Neural cell (in vitro differentiated cells): ENCODE measurements around the gene ATOH8.

Source experiments
- EP300 ChIP-seq: fragments of 450-650 bp; conservative IDR thresholded peaks from 2 replicates; pipeline ENCODE4 v1.6.1; 2014; ENCODE audit warnings: antibody characterized with exemption, mild to moderate bottlenecking, moderate library complexity; ENCODE audit not compliant: poor library complexity, severe bottlenecking
- EZH2 ChIP-seq: fragments of 200-600, 300-800 bp; shearing (Covaris generic), sonication (generic); IDR thresholded peaks from 2 replicates; pipeline ENCODE4 v1.6.1; 2014; ENCODE audit warnings: antibody characterized with exemption, low read length, borderline replicate concordance, mild to moderate bottlenecking; ENCODE audit not compliant: insufficient read depth, poor library complexity, severe bottlenecking
- MXI1 ChIP-seq: fragments of 450-650 bp; conservative IDR thresholded peaks from 2 replicates; pipeline ENCODE4 v1.6.1; 2014; ENCODE audit warnings: antibody characterized with exemption, mild to moderate bottlenecking; ENCODE audit not compliant: poor library complexity, severe bottlenecking
- POLR2AphosphoS5 ChIP-seq: IDR thresholded peaks from 2 replicates; pipeline ENCODE4 v1.6.1; 2012
- RAD21 ChIP-seq: fragments of 450-650 bp; conservative IDR thresholded peaks from 2 replicates; pipeline ENCODE4 v1.6.1; 2014; ENCODE audit warnings: antibody characterized with exemption, mild to moderate bottlenecking, moderate library complexity
- SMC3 ChIP-seq: fragments of 450-650 bp; conservative IDR thresholded peaks from 2 replicates; pipeline ENCODE4 v1.6.1; 2014; ENCODE audit warnings: antibody characterized with exemption, mild to moderate bottlenecking, moderate library complexity; ENCODE audit not compliant: poor library complexity
- TAF1 ChIP-seq: IDR thresholded peaks from 2 replicates; pipeline ENCODE4 v1.6.1; 2012; ENCODE audit warnings: low read depth
- TF ChIP-seq, protein P1 (sequence below): fragments of 450-650 bp; IDR thresholded peaks from 2 replicates; pipeline ENCODE4 v1.5.1; 2014; ENCODE audit warnings: antibody characterized with exemption, mild to moderate bottlenecking, moderate library complexity; ENCODE audit not compliant: poor library complexity, severe bottlenecking
- TF ChIP-seq, protein P2 (sequence below): IDR thresholded peaks from 2 replicates; pipeline ENCODE4 v1.6.1; 2012; ENCODE audit warnings: borderline replicate concordance

DNA sequence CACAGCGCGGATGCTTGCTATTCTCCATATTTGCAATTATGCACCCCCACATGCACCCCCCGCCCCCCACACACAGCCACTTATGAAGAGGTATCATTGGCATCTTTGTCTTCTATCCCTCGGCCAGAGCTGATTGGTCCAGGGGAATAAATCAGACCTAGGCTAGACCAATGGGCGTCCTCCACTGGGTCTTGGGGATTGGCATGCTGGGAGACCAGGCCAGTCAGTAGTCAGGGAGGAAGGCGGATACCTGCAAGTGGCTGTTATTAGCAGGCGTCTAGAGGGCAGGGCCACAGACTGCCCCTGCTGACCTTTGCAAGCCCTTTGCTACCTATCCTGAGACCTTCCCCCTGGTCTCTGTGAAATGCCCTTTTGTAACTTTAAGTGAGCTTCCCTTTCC, 30.0 kb downstream of the ATOH8 start:
- TF ChIP-seq POLR2AphosphoS5: no peak
- no peak for TF ChIP-seq MXI1
- no peak for TF ChIP-seq EZH2
- TF ChIP-seq, protein P1, sequence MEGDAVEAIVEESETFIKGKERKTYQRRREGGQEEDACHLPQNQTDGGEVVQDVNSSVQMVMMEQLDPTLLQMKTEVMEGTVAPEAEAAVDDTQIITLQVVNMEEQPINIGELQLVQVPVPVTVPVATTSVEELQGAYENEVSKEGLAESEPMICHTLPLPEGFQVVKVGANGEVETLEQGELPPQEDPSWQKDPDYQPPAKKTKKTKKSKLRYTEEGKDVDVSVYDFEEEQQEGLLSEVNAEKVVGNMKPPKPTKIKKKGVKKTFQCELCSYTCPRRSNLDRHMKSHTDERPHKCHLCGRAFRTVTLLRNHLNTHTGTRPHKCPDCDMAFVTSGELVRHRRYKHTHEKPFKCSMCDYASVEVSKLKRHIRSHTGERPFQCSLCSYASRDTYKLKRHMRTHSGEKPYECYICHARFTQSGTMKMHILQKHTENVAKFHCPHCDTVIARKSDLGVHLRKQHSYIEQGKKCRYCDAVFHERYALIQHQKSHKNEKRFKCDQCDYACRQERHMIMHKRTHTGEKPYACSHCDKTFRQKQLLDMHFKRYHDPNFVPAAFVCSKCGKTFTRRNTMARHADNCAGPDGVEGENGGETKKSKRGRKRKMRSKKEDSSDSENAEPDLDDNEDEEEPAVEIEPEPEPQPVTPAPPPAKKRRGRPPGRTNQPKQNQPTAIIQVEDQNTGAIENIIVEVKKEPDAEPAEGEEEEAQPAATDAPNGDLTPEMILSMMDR: no peak
- no peak for TF ChIP-seq SMC3
- TF ChIP-seq EP300: no peak
- TF ChIP-seq, protein P2, sequence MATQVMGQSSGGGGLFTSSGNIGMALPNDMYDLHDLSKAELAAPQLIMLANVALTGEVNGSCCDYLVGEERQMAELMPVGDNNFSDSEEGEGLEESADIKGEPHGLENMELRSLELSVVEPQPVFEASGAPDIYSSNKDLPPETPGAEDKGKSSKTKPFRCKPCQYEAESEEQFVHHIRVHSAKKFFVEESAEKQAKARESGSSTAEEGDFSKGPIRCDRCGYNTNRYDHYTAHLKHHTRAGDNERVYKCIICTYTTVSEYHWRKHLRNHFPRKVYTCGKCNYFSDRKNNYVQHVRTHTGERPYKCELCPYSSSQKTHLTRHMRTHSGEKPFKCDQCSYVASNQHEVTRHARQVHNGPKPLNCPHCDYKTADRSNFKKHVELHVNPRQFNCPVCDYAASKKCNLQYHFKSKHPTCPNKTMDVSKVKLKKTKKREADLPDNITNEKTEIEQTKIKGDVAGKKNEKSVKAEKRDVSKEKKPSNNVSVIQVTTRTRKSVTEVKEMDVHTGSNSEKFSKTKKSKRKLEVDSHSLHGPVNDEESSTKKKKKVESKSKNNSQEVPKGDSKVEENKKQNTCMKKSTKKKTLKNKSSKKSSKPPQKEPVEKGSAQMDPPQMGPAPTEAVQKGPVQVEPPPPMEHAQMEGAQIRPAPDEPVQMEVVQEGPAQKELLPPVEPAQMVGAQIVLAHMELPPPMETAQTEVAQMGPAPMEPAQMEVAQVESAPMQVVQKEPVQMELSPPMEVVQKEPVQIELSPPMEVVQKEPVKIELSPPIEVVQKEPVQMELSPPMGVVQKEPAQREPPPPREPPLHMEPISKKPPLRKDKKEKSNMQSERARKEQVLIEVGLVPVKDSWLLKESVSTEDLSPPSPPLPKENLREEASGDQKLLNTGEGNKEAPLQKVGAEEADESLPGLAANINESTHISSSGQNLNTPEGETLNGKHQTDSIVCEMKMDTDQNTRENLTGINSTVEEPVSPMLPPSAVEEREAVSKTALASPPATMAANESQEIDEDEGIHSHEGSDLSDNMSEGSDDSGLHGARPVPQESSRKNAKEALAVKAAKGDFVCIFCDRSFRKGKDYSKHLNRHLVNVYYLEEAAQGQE: no peak
- TF ChIP-seq TAF1: no peak
- no peak for TF ChIP-seq RAD21
